Measurements from ENCODE around the gene MAPK4. TPM values are rescaled to one million over a fixed set of nuclear protein-coding genes. Genes with fewer than 3 reads are reported as not detected.
A peak's percentile ranks its signal among the peaks of the same experiment; 100 is the strongest.

MAPK4 gene
- total RNA-seq, 6 donors from 2014 or later: 1.0 to 12.0 (median 6.7) TPM

DNA sequence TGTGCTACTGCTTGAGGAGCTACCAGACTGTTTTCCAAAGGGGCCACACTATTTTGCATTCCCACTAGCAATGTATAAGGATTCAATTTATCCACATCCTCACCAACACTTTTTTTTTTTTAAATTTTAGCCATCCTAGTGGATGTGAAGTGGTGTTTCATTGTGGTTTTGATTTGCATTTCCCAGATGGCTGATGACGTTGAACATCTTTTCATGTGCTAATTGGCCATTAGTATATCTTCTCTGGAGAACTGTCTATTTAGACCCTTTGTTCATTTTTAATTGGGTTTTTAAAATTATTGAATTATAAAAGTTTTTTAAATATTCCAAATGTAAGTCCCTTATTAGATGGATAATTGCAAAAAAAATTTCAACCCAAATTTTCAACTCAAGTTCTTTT is 121.1 kb downstream of the MAPK4 start:
- 83 to 84% methylated on average over 1 of the region's 1 CpG for WGBS, 2 donors
- Histone ChIP-seq H3K4me3 (no peak overlapping the region), H3K27me3 (no peaks in the 10 kb centered on the region), H3K27ac (no peak overlapping the region), H3K4me1 (no peaks in the 10 kb centered on the region), H3K9me3 (no peaks in the 10 kb centered on the region), H3K36me3 (no peaks in the 10 kb centered on the region)
- DNase-seq: no peak
- ATAC-seq (ENCODE audit: low FRiP score in 2 of 2): no peak
- TF ChIP-seq POLR2AphosphoS5 (IDR thresholded peaks at IDR 0.05) (no peak), POLR2A (IDR thresholded peaks at IDR 0.05) (no peak), EP300 (IDR thresholded peaks at IDR 0.05) (no peak)
- TF ChIP-seq, protein P1, sequence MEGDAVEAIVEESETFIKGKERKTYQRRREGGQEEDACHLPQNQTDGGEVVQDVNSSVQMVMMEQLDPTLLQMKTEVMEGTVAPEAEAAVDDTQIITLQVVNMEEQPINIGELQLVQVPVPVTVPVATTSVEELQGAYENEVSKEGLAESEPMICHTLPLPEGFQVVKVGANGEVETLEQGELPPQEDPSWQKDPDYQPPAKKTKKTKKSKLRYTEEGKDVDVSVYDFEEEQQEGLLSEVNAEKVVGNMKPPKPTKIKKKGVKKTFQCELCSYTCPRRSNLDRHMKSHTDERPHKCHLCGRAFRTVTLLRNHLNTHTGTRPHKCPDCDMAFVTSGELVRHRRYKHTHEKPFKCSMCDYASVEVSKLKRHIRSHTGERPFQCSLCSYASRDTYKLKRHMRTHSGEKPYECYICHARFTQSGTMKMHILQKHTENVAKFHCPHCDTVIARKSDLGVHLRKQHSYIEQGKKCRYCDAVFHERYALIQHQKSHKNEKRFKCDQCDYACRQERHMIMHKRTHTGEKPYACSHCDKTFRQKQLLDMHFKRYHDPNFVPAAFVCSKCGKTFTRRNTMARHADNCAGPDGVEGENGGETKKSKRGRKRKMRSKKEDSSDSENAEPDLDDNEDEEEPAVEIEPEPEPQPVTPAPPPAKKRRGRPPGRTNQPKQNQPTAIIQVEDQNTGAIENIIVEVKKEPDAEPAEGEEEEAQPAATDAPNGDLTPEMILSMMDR (IDR thresholded peaks at IDR 0.05): no peak

DNA sequence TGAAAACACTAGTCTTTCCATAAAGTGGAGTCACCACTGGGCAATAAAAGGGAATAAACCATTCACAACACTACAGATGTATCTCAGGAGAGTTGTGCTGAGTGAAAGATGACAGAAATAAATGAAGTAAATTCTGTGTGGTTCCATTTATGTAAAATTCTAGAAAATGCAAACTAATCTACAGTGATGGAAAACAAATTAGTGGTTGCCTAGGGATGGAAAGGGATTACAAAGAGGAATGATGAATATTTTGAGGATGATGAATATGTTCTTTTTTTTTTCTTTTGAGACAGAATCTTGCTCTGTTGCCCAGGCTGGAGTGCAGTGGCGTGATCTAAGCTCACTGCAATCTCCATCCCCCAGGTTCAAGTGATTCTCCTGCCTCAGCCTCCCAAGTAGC is 123.0 kb downstream of the MAPK4 start:
- Histone ChIP-seq H3K36me3 (no peaks in the 10 kb centered on the region), H3K27ac (no peak overlapping the region), H3K4me3 (no peak overlapping the region), H3K9me3 (no peaks in the 10 kb centered on the region), H3K27me3 (no peaks in the 10 kb centered on the region), H3K4me1 (no peaks in the 10 kb centered on the region)
- no peak for ATAC-seq (ENCODE audit: low FRiP score in 2 of 2)
- WGBS, 2 donors: 91 to 95% methylated on average over 1 of the region's 1 CpG
- no peak for DNase-seq
- TF ChIP-seq, protein P1 (IDR thresholded peaks at IDR 0.05): no peak
- TF ChIP-seq EP300 (IDR thresholded peaks at IDR 0.05): no peak
- TF ChIP-seq POLR2AphosphoS5 (IDR thresholded peaks at IDR 0.05): no peak
- no peak for TF ChIP-seq POLR2A (IDR thresholded peaks at IDR 0.05)

DNA sequence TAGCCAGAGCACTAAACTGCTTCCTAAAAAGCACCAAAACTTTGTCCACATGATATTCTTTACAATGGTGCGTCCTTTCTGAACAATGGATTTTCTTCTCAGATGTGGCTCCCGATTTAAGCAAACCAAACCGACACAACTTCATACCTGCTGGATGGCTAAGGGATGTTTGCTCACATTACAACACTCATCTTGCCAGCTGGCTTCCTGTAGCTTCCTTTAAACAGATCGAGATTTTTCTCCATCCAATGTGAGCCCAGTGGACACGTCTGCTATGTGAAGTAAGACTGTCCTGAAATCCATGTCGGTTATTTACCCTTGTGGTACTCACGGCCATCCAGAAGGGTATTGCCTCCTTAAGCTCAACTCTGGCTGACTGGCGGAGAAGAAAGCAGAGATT is 126.5 kb downstream of the MAPK4 start:
- Histone ChIP-seq H3K4me1 (no peaks in the 10 kb centered on the region), H3K27ac (no peak overlapping the region), H3K36me3 (no peaks in the 10 kb centered on the region), H3K4me3 (no peak overlapping the region), H3K9me3 (no peaks in the 10 kb centered on the region), H3K27me3 (no peaks in the 10 kb centered on the region)
- ATAC-seq (ENCODE audit: low FRiP score in 2 of 2): no peak
- no peak for DNase-seq
- TF ChIP-seq EP300 (IDR thresholded peaks at IDR 0.05) (no peak), POLR2A (IDR thresholded peaks at IDR 0.05) (no peak), POLR2AphosphoS5 (IDR thresholded peaks at IDR 0.05) (no peak)
- TF ChIP-seq, protein P1 (IDR thresholded peaks at IDR 0.05): no peak
- 76 to 81% methylated on average over 8 of the region's 8 CpGs for WGBS, 2 donors

DNA sequence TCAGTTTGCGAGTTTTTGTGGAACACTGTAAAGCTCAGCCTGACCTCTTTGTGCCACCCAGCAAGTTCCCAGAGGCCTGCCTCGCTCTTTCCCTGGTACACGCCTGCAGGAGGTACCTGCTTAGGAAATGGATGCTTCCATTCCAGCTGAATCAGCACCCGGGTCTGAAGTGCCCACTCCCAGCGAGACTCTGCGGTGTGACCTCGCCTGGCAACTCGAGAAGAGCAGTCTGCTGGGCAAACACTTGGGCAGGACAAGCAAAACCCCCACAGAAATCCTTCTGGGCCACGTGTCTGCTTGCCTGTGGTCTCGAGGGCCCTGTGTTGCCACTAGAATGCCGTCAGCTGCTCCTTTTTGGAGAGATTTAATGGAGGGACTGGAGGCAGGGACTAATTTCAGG is 127.6 kb downstream of the MAPK4 start:
- H3K27ac ChIP-seq: no peak overlapping the region
- H3K9me3 ChIP-seq: no peaks in the 10 kb centered on the region
- no peaks in the 10 kb centered on the region for H3K36me3 ChIP-seq
- peak in 1 of 2 donors; percentile 68 for ATAC-seq (ENCODE audit: low FRiP score in 2 of 2)
- H3K4me3 ChIP-seq: no peak overlapping the region
- no peak for TF ChIP-seq POLR2A (IDR thresholded peaks at IDR 0.05)
- 66 to 79% methylated on average over 11 of the region's 11 CpGs for WGBS, 2 donors
- H3K4me1 ChIP-seq: no peaks in the 10 kb centered on the region
- H3K27me3 ChIP-seq: no peaks in the 10 kb centered on the region
- DNase-seq: peak in 1 of 2 donors; percentile 63

DNA sequence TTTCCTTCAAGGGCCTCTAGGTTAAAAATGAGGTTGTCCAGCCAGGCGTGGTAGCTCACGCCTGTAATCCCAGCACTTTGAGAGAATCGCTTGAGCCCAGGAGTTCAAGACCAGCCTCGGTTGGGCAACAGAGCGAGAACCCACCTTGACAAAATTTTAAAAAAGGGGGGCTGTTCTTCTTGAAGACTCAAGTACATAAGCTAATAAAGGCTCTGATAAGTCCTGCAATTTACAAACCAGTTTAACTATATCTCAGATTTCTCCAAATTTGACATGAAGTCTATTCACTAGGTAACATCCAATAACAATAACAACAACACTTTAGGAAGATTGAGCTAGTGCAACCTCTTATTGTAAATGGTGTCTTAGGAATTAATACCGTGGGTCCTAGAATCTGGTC is 129.7 kb downstream of the MAPK4 start:
- TF ChIP-seq POLR2AphosphoS5 (IDR thresholded peaks at IDR 0.05): no peak
- TF ChIP-seq, protein P1 (IDR thresholded peaks at IDR 0.05): no peak
- TF ChIP-seq EP300 (IDR thresholded peaks at IDR 0.05): no peak
- WGBS, 2 donors: 93 to 97% methylated on average over 6 of the region's 6 CpGs
- Histone ChIP-seq H3K36me3 (no peaks in the 10 kb centered on the region), H3K27me3 (no peaks in the 10 kb centered on the region), H3K9me3 (no peaks in the 10 kb centered on the region), H3K27ac (no peak overlapping the region), H3K4me1 (no peaks in the 10 kb centered on the region), H3K4me3 (no peak overlapping the region)
- no peak for DNase-seq
- no peak for ATAC-seq (ENCODE audit: low FRiP score in 2 of 2)

Data from upper lobe of left lung (tissue), 6 donors.